ENCODE data around the gene THAP3. TPM values are rescaled to one million over a fixed set of nuclear protein-coding genes. Genes with fewer than 3 reads are reported as not detected.
"Not testable (repeated sequence)": the region's sequence is repeated elsewhere in the genome, so short reads cannot be mapped to it uniquely, and the experiment has no call there.

THAP3 gene
- total and polyA plus RNA-seq, 2 donors = 20.3 to 29.6 TPM

DNA sequence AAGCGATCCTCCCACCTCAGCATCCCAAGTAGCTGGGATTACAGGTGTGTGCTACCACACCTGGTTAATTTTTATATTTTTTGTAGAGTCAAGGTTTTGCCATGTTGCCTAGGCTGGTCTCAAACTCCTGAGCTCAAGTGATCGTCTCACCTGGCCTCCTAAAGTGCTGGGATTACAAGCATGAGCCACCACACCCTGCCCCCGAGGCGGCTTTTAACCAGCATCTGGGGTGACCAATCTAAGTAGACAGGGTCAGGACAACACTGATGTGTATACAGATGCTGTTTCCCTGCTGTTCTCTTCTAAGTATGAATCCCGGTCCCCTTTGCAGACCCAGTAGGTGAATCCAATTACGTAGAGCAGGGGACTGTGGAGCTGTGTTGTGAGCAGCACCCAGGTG is 23.9 kb downstream of the THAP3 start:
- WGBS = 90% methylated on average over 6 of the region's 6 CpGs
- Histone ChIP-seq H3K4me3 (ENCODE audit: low read depth, low read length) (no peak overlapping the region), H3K36me3 (ENCODE audit: insufficient read depth) (peaks cover 3% of the 10 kb centered on the region)

GRCh38 chr1:6651909-6652308 is 27.2 kb downstream of the THAP3 start:
- DNase-seq (ENCODE audit: extremely low spot score) = no peak
- 79% methylated on average over 17 of the region's 17 CpGs for WGBS
- H3K4me3 ChIP-seq (ENCODE audit: low read depth, low read length) = no peak overlapping the region
- no peak overlapping the region for H3K27ac ChIP-seq (ENCODE audit: low read depth)
- H3K4me1 ChIP-seq (ENCODE audit: insufficient read depth) = no peaks in the 10 kb centered on the region
- H3K36me3 ChIP-seq (ENCODE audit: insufficient read depth) = peaks cover 3% of the 10 kb centered on the region

More for the DNA sequence above, 23.9 kb downstream of the THAP3 start:
- H3K27ac ChIP-seq (ENCODE audit: low read depth) = no peak overlapping the region
- DNase-seq (ENCODE audit: extremely low spot score) = no peak
- no peaks in the 10 kb centered on the region for H3K4me1 ChIP-seq (ENCODE audit: insufficient read depth)

GRCh38 chr1:6652986-6653385 is 28.3 kb downstream of the THAP3 start:
- H3K4me3 ChIP-seq (ENCODE audit: low read depth, low read length) = no peak overlapping the region
- peaks cover 3% of the 10 kb centered on the region for H3K36me3 ChIP-seq (ENCODE audit: insufficient read depth)
- DNase-seq (ENCODE audit: extremely low spot score) = no peak
- H3K4me1 ChIP-seq (ENCODE audit: insufficient read depth) = no peaks in the 10 kb centered on the region
- H3K27ac ChIP-seq (ENCODE audit: low read depth) = no peak overlapping the region
- WGBS = 72% methylated on average over 6 of the region's 6 CpGs

DNA sequence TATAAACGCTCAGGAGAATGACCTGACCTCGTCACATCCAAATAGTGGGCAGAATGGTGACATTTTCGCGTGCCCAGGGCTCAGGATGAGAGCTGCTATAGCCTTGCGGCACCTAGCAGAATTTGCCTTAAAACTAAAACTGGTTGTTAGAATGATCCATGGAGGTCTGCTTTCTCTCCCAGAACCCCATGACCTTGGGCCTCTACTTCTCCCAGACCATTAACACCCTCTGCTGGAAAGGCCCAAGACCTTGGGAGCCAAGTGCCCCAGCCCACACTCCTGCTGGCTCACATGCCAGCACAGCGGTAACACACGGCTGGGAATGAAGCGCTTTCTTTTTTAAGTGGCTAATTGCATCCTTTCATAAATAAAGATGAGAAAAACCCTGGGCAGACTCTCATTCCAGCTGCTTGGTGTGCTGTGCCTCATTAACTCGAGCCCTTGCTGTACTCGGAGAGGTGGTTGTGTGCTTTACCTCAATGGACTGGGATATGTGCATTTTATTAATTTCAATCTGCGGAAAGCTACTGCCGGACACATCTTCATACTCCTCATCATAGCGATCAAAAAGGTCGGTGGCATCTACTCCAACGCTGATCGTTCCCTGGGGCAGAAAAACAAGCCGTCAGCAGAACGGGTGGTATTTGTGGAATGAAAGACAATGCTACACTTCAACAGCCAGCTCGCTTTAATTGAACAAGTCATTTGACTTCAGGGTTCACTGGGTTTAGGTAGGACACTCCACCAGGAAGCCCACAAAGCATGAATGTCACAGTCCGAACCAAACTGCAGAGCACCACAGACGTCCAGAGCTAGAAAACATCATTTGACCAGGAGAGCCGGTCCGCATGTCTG is 29.0 kb downstream of the THAP3 start:
- 92% methylated on average over 23 of the region's 23 CpGs for WGBS
- Histone ChIP-seq H3K4me1 (ENCODE audit: insufficient read depth) (no peaks in the 10 kb centered on the region), H3K4me3 (ENCODE audit: low read depth, low read length) (no peak overlapping the region), H3K27ac (ENCODE audit: low read depth) (no peak overlapping the region), H3K36me3 (ENCODE audit: insufficient read depth) (peaks cover 3% of the 10 kb centered on the region)
- no peak for DNase-seq (ENCODE audit: extremely low spot score)

GRCh38 chr1:6657138-6657537 is 32.5 kb downstream of the THAP3 start:
- H3K4me3 ChIP-seq (ENCODE audit: low read depth, low read length) = no peak overlapping the region
- no peaks in the 10 kb centered on the region for H3K36me3 ChIP-seq (ENCODE audit: insufficient read depth)
- DNase-seq (ENCODE audit: extremely low spot score) = no peak
- H3K27ac ChIP-seq (ENCODE audit: low read depth) = no peak overlapping the region
- 86% methylated on average over 6 of the region's 6 CpGs for WGBS
- no peaks in the 10 kb centered on the region for H3K4me1 ChIP-seq (ENCODE audit: insufficient read depth)

GRCh38 chr1:6658359-6659060 is 33.8 kb downstream of the THAP3 start:
- H3K4me3 ChIP-seq (ENCODE audit: low read depth, low read length) = no peak overlapping the region
- WGBS = 81% methylated on average over 5 of the region's 5 CpGs
- no peak for DNase-seq (ENCODE audit: extremely low spot score)
- H3K4me1 ChIP-seq (ENCODE audit: insufficient read depth) = no peaks in the 10 kb centered on the region
- H3K36me3 ChIP-seq (ENCODE audit: insufficient read depth) = no peaks in the 10 kb centered on the region
- H3K27ac ChIP-seq (ENCODE audit: low read depth) = no peak overlapping the region

- no peaks in the 10 kb centered on the region for H3K36me3 ChIP-seq (ENCODE audit: insufficient read depth)
- H3K4me3 ChIP-seq (ENCODE audit: low read depth, low read length) = no peak overlapping the region
- H3K4me1 ChIP-seq (ENCODE audit: insufficient read depth) = no peaks in the 10 kb centered on the region
- H3K27ac ChIP-seq (ENCODE audit: low read depth) = no peak overlapping the region
- DNase-seq (ENCODE audit: extremely low spot score) = no peak
- WGBS = 74% methylated on average over 7 of the region's 7 CpGs
Measured at GRCh38 chr1:6660415-6661049, 35.9 kb downstream of the THAP3 start.

- H3K36me3 ChIP-seq (ENCODE audit: insufficient read depth); DNase-seq (ENCODE audit: extremely low spot score); H3K4me3 ChIP-seq (ENCODE audit: low read depth, low read length); H3K4me1 ChIP-seq (ENCODE audit: insufficient read depth); H3K27ac ChIP-seq (ENCODE audit: low read depth): not testable (repeated sequence)
- 97% methylated on average over 7 of the region's 7 CpGs for WGBS
Measured at GRCh38 chr1:6662468-6662867, 37.8 kb downstream of the THAP3 start.

GRCh38 chr1:6666696-6667095 is 42.0 kb downstream of the THAP3 start:
- Histone ChIP-seq H3K27ac (ENCODE audit: low read depth) (no peak overlapping the region), H3K36me3 (ENCODE audit: insufficient read depth) (no peaks in the 10 kb centered on the region), H3K4me1 (ENCODE audit: insufficient read depth) (no peaks in the 10 kb centered on the region), H3K4me3 (ENCODE audit: low read depth, low read length) (no peak overlapping the region)
- no peak for DNase-seq (ENCODE audit: extremely low spot score)
- WGBS = 74% methylated on average over 5 of the region's 5 CpGs

GRCh38 chr1:6667139-6667538 is 42.5 kb downstream of the THAP3 start:
- no peaks in the 10 kb centered on the region for H3K4me1 ChIP-seq (ENCODE audit: insufficient read depth)
- no peak overlapping the region for H3K27ac ChIP-seq (ENCODE audit: low read depth)
- H3K36me3 ChIP-seq (ENCODE audit: insufficient read depth) = no peaks in the 10 kb centered on the region
- no peak for DNase-seq (ENCODE audit: extremely low spot score)
- 92% methylated on average over 6 of the region's 6 CpGs for WGBS
- no peak overlapping the region for H3K4me3 ChIP-seq (ENCODE audit: low read depth, low read length)

DNA sequence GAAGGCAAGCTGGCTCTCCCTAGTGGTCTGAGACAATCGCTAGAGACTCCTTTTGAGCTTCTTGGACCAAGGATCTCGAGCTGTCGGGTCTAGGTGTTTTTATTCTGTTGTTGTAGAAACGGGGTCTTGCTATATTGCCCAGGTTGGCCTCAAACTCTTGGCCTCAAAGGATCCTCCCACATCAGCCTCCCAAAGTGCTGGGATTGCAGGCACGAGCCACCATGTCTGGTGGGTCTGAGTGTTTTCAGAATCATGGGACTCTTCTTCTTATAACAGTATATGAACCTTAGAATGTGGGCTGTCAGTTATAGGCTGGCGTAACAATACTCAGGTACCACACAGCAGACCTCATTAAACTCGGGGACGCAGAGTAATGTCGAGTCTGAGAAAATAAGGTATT is 43.8 kb downstream of the THAP3 start:
- Histone ChIP-seq H3K27ac (ENCODE audit: low read depth) (no peak overlapping the region), H3K4me1 (ENCODE audit: insufficient read depth) (no peaks in the 10 kb centered on the region), H3K4me3 (ENCODE audit: low read depth, low read length) (no peak overlapping the region), H3K36me3 (ENCODE audit: insufficient read depth) (no peaks in the 10 kb centered on the region)
- 98% methylated on average over 9 of the region's 9 CpGs for WGBS
- DNase-seq (ENCODE audit: extremely low spot score) = no peak

DNA sequence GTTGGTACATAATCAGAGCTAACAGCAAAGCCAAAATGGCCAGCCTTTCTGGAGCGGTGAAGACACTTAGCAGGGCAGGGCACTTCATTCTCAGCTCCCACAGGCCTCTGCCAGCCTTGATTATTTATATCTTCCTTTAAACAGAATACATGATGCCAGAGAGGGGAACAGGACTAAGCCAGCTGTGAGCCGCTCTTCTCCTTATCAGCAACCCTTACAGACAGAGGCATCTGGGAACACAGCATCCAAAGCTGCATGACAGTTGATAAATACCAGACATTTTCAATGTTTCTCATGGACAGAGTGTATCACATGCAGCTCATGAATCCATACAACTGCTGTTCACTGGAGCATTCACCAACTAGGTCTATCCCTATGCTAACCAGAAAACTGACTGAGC is 47.9 kb downstream of the THAP3 start:
- no peak overlapping the region for H3K4me3 ChIP-seq (ENCODE audit: low read depth, low read length)
- H3K36me3 ChIP-seq (ENCODE audit: insufficient read depth) = no peaks in the 10 kb centered on the region
- H3K4me1 ChIP-seq (ENCODE audit: insufficient read depth) = no peaks in the 10 kb centered on the region
- DNase-seq (ENCODE audit: extremely low spot score) = peak; percentile 15
- no peak overlapping the region for H3K27ac ChIP-seq (ENCODE audit: low read depth)
- WGBS = 52% methylated on average over 2 of the region's 2 CpGs

DNA sequence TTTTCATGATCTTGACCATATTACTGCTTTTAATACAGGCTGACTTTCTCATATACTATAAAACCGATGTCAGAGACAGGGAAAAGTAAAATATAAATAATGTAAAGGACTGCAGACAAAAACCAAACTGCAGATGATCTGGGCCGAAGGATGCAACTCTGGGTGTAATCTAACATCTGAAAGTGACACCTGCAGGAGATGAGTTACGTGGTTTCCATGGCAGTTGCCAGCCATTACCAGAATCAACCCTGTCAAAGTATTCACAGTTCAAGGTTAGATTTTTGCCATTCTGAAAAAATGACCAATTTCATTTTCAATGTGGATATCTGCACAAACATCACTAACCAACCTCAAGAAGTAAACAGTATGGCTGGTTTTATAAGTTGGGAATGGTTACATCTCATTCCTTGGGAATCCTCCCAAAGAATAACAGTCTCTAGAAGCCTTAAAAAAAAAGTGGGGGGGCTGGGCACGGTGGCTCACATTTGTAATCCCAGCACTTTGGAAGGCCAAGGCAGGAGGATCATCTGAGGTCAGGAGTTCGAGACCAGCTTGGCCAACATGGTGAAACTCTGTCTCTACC is 49.2 kb downstream of the THAP3 start:
- no peak for DNase-seq (ENCODE audit: extremely low spot score)
- Histone ChIP-seq H3K4me3 (ENCODE audit: low read depth, low read length) (no peak overlapping the region), H3K4me1 (ENCODE audit: insufficient read depth) (no peaks in the 10 kb centered on the region), H3K27ac (ENCODE audit: low read depth) (no peak overlapping the region), H3K36me3 (ENCODE audit: insufficient read depth) (no peaks in the 10 kb centered on the region)
- WGBS = 65% methylated on average over 5 of the region's 5 CpGs

Data from urinary bladder (tissue), 4 donors.